Mesothelial cell of epicardium (in vitro differentiated cells): ENCODE data around the gene NAV2. TPM values are rescaled to one million over a fixed set of nuclear protein-coding genes. Genes with fewer than 3 reads are reported as not detected.
A peak's percentile ranks its signal among the peaks of the same experiment; 100 is the strongest.

Source experiments
- DNase-seq, 2 experiments: peaks; one replicate each; pipeline ENCODE4 v3.0.0; 2021; ENCODE audit warnings: low spot score in 2 of 2; ENCODE audit not compliant: unreplicated experiment in 2 of 2
- H3K27ac Mint-ChIP-seq: 2 replicates; pipeline ENCODE4 v1.8.0; 2021; ENCODE audit warnings: mixed read lengths
- H3K27me3 Mint-ChIP-seq: 2 replicates; pipeline ENCODE4 v1.8.0; 2021; ENCODE audit warnings: low read depth, mixed read lengths
- H3K36me3 Mint-ChIP-seq: 2 replicates; pipeline ENCODE4 v1.8.0; 2021; ENCODE audit warnings: mixed read lengths
- H3K4me1 Mint-ChIP-seq: 2 replicates; pipeline ENCODE4 v1.8.0; 2021; ENCODE audit warnings: mixed read lengths
- H3K4me3 Mint-ChIP-seq: 2 replicates; pipeline ENCODE4 v1.8.0; 2021; ENCODE audit warnings: mild to moderate bottlenecking, moderate library complexity, mixed read lengths
- H3K9me3 Mint-ChIP-seq: 2 replicates; pipeline ENCODE4 v1.8.0; 2021; ENCODE audit warnings: mixed read lengths
- CTCF ChIP-seq: fragments of 200-600 bp; sonication (generic); IDR thresholded peaks from one replicate; pipeline ENCODE4 v1.5.0; 2021; ENCODE audit warnings: antibody characterized with exemption; ENCODE audit not compliant: unreplicated experiment
- total RNA-seq: library from RNA; stranded (reverse); gene quantifications from 3 replicates; pipeline ENCODE4 v1.2.1, GENCODE V29; 2021

The NAV2 gene
- total RNA-seq, 1 donor from 2014 or later, result 69.8 TPM

GRCh38 chr11:19704213-19704612 lies 8.4 kb upstream of the NAV2 start:
- DNase-seq, result no peak
- no peaks in the 10 kb centered on the region for H3K27me3 Mint-ChIP-seq

GRCh38 chr11:19705936-19706335 lies 6.7 kb upstream of the NAV2 start:
- Mint-ChIP-seq H3K27ac (no peak overlapping the region), H3K9me3 (no peaks in the 10 kb centered on the region), H3K36me3 (no peaks in the 10 kb centered on the region), H3K27me3 (no peaks in the 10 kb centered on the region), H3K4me1 (peaks cover 20% of the 10 kb centered on the region), H3K4me3 (no peak overlapping the region)
- no peak for DNase-seq
- TF ChIP-seq CTCF, result no peak

More at GRCh38 chr11:19704213-19704612, 8.4 kb upstream of the NAV2 start:
- H3K36me3 Mint-ChIP-seq, result no peaks in the 10 kb centered on the region
- no peak overlapping the region for H3K4me3 Mint-ChIP-seq
- no peak for TF ChIP-seq CTCF
- H3K9me3 Mint-ChIP-seq, result no peaks in the 10 kb centered on the region
- no peak overlapping the region for H3K27ac Mint-ChIP-seq
- H3K4me1 Mint-ChIP-seq, result peaks cover 18% of the 10 kb centered on the region

DNA sequence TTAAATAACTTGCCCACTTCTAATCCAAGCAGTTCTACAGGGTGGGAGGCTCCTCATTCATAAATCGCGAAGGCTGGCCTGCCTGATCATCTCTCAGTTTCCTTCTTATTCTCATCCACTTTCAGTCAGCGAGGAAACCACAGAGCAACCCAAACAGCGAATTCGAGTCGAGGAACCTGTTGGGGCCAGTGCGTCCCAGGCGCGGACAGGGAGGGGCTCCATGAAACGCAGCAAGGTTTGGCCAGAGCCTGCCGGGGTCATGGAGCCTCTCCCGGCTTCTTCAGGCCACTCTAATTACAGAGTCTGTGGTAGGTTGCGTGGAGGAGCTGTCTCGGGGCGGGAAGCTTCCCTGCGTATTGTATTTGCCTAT lies 741 bp upstream of the NAV2 start:
- Mint-ChIP-seq H3K27me3 (peaks cover 25% of the 10 kb centered on the region), H3K27ac (peak overlapping the region; percentile 100), H3K9me3 (no peaks in the 10 kb centered on the region), H3K4me3 (peak overlapping the region; percentile 95), H3K36me3 (no peaks in the 10 kb centered on the region), H3K4me1 (peaks cover 45% of the 10 kb centered on the region)
- DNase-seq, result peak in 1 of 2 experiments; percentile 25
- no peak for TF ChIP-seq CTCF

GRCh38 chr11:19713196-19714021 lies 772 bp downstream of the NAV2 start:
- no peaks in the 10 kb centered on the region for H3K9me3 Mint-ChIP-seq
- H3K27ac Mint-ChIP-seq, result peak overlapping the region; percentile 36
- H3K36me3 Mint-ChIP-seq, result no peaks in the 10 kb centered on the region
- no peak for TF ChIP-seq CTCF
- DNase-seq, result no peak
- H3K27me3 Mint-ChIP-seq, result peaks cover 25% of the 10 kb centered on the region
- H3K4me3 Mint-ChIP-seq, result peak overlapping the region; percentile 79
- peaks cover 54% of the 10 kb centered on the region for H3K4me1 Mint-ChIP-seq

DNA sequence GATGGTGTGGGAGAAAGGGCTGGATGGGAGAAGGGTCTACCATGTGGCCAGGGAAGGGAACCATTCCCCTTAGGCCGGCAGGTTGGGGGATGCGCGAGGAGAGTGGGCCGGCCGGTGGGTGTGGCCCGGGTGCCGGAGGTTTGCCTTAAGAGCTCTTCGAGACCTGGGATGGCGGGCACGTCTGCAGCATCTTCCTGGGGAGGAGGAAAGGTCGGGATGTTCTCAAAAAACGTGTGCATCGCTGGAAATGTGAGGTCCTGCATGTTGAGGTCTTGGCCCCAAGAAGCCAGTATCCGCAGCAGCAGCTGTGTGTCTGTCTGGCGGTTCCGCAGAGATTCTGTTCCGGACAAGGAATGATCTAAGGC lies 1.4 kb downstream of the NAV2 start:
- Mint-ChIP-seq H3K27me3 (peaks cover 25% of the 10 kb centered on the region), H3K4me3 (peak overlapping the region; percentile 67), H3K9me3 (no peaks in the 10 kb centered on the region), H3K27ac (peak overlapping the region; percentile 36), H3K36me3 (no peaks in the 10 kb centered on the region), H3K4me1 (peaks cover 58% of the 10 kb centered on the region)
- no peak for TF ChIP-seq CTCF
- no peak for DNase-seq
